ENCODE measurements around the gene RCE1.

RCE1 gene

GRCh38 chr11:66851698-66852465 lies 8.6 kb downstream of the RCE1 start:
- TF ChIP-seq, protein P1, sequence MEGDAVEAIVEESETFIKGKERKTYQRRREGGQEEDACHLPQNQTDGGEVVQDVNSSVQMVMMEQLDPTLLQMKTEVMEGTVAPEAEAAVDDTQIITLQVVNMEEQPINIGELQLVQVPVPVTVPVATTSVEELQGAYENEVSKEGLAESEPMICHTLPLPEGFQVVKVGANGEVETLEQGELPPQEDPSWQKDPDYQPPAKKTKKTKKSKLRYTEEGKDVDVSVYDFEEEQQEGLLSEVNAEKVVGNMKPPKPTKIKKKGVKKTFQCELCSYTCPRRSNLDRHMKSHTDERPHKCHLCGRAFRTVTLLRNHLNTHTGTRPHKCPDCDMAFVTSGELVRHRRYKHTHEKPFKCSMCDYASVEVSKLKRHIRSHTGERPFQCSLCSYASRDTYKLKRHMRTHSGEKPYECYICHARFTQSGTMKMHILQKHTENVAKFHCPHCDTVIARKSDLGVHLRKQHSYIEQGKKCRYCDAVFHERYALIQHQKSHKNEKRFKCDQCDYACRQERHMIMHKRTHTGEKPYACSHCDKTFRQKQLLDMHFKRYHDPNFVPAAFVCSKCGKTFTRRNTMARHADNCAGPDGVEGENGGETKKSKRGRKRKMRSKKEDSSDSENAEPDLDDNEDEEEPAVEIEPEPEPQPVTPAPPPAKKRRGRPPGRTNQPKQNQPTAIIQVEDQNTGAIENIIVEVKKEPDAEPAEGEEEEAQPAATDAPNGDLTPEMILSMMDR (IDR thresholded peaks at IDR 0.05; ENCODE audit: control extremely low read depth, extremely low read depth, low read depth, missing control alignments) = peak; percentile 20
- no peak for DNase-seq (ENCODE audit: extremely low spot score)
- CTCF ChIA-PET = interaction anchor here (0.7 to 3.5 kb wide), 13 partner anchors 8 to 508 kb away, joined by 3 to 13 read pairs (median 4); partner anchors contain the start of genes RBM4B and RCE1
- POLR2A ChIA-PET = interaction anchor here (1.0 kb wide), 1 partner anchor 10 kb away, joined by 5 read pairs; no protein-coding TSS in a partner anchor

GRCh38 chr11:66852466-66853241 lies 9.4 kb downstream of the RCE1 start:
- ChIA-PET CTCF (interaction anchor here (0.7 to 3.5 kb wide), 9 partner anchors 9 to 175 kb away, joined by 3 to 13 read pairs (median 4); partner anchors contain the start of genes RBM4B and RCE1), POLR2A (no interaction called here)
- DNase-seq (ENCODE audit: extremely low spot score) = no peak
- TF ChIP-seq, protein P1 (IDR thresholded peaks at IDR 0.05; ENCODE audit: control extremely low read depth, extremely low read depth, low read depth, missing control alignments) = no peak

DNA sequence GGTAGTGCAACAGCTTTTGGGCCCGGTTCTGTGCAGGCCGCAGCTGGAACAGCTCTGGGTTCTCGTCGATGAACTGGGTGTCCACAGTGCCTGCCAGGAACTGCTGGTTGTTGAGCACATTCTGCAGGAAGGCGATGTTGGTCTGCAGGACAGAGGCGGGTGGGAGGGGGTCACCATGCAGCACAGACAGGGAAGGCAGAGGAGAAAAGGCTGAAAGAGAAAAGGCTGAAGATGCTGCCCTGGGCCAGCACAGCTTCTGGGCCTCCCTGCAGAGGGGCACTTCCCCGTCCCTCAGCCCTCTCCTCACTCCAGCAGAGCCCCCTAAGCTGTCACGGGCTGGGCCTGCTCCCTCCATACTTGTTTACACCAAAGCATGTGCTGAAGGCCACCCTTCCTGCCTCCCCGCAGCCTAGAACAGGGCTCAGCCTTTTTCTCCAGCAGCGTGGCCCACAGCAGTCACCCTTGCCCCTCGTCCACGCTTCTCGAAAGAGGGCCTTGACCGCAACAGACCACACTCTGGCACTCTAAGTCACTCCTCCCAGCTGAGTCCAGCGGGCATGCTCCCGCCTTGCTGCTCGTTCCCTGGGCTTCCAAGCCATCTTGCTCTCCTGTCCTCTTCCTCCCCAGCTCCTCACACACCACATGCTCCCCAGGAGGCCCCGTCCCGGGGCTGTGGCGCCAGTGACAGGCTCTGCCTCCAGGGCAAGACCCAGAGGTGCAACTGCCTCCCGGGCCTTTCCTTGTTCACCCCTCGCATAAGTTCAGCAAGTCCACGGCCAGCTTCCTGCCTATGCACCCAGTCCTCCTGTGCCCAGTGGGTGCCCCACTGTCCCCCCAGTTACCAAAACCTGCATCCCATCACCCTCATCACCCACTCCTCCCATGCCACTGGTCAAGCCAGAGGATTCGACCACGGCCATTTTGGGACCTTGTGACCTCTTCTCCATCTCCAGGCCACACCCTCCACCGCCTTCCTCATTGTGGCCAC lies 10.3 kb downstream of the RCE1 start:
- no peak for DNase-seq (ENCODE audit: extremely low spot score)
- POLR2A ChIA-PET = no interaction called here
- TF ChIP-seq, protein P1 (IDR thresholded peaks at IDR 0.05; ENCODE audit: control extremely low read depth, extremely low read depth, low read depth, missing control alignments) = no peak
- CTCF ChIA-PET = interaction anchor here (0.7 to 2.1 kb wide), 6 partner anchors 9 to 528 kb away, joined by 3 to 11 read pairs (median 4); partner anchors contain the start of gene RCE1

- TF ChIP-seq, protein P1 (IDR thresholded peaks at IDR 0.05; ENCODE audit: control extremely low read depth, extremely low read depth, low read depth, missing control alignments) = no peak
- DNase-seq (ENCODE audit: extremely low spot score) = no peak
- ChIA-PET CTCF (interaction anchor here (1.0 to 1.5 kb wide), 3 partner anchors 10 to 528 kb away, joined by 3 to 6 read pairs (median 3); no protein-coding TSS in a partner anchor), POLR2A (no interaction called here)
Measured at GRCh38 chr11:66854231-66854661, 11.0 kb downstream of the RCE1 start.

- POLR2A ChIA-PET = interaction anchor here (1.6 kb wide), 1 partner anchor 9 kb away, joined by 6 read pairs; no protein-coding TSS in a partner anchor
- CTCF ChIA-PET = interaction anchor here (1.3 to 2.1 kb wide), 4 partner anchors 10 to 27 kb away, joined by 3 to 8 read pairs (median 4); no protein-coding TSS in a partner anchor
- TF ChIP-seq, protein P1 (IDR thresholded peaks at IDR 0.05; ENCODE audit: control extremely low read depth, extremely low read depth, low read depth, missing control alignments) = no peak
- no peak for DNase-seq (ENCODE audit: extremely low spot score)
Measured at GRCh38 chr11:66854729-66855211, 11.5 kb downstream of the RCE1 start.

All from GM10248 (cell line).